Mucosa of descending colon (tissue), 3 donors: ENCODE measurements around the gene SLC13A4. TPM values are rescaled to one million over a fixed set of nuclear protein-coding genes. Genes with fewer than 3 reads are reported as not detected.

ENCODE experiments used
- total RNA-seq, 3 donors: library from RNA; stranded (reverse); fragmentation: NEBNext Ultra II Directional in 2 of 3; extraction: Animal tissue kit (Norgen Biotek cat#: 25700) in 2 of 3; gene quantifications; one replicate each; pipeline versions ENCODE4 v1.2.1 to v1.2.4, GENCODE V29; 2021 to 2023
- donor health status: DM: no; HTN: no; CAD: no; lungs with moderate emphysema.
- donor health status: DM: no; HTN: no; CAD: no.
- donor health status: DM: no; HTN: yes; CAD: no.

The SLC13A4 gene
- total RNA-seq, 3 donors from 2014 or later = not detected

Other genes with a start within 250 kb of the SLC13A4 start
- gene CNOT4, start 218.1 kb downstream of the SLC13A4 start, total RNA-seq = 10 to 100 TPM; 18.3 to 37.2 (median 22.1) TPM
- gene NUP205, start 170.3 kb downstream of the SLC13A4 start, total RNA-seq = 10 to 100 TPM; 32.5 to 38.9 (median 37.3) TPM
- 10 to 100 TPM; 23.5 to 28.5 (median 24.9) TPM for gene STMP1, start 65.7 kb downstream of the SLC13A4 start, total RNA-seq
- 1 to 10 TPM in 2 of 3 donors, under 1 TPM in 1; 0.26 to 3.5 (median 1.3) TPM for gene FAM180A, start 20.6 kb upstream of the SLC13A4 start, total RNA-seq
- 10 to 100 TPM; 93.1 to 97.9 (median 97.0) TPM for gene MTPN, start 249.2 kb upstream of the SLC13A4 start, total RNA-seq